OCI-LY3 (cell line): ENCODE measurements around the gene FAM174A.
A peak's percentile ranks its signal among the peaks of the same experiment; 100 is the strongest.

Source experiments
- H2AFZ ChIP-seq: fragments of 200-600, 300-600 bp; shearing (Covaris generic); 2 replicates; pipeline ENCODE4 v1.6.0; 2014; ENCODE audit warnings: antibody characterized with exemption, low read depth, low read length
- H3K27ac ChIP-seq: fragments of 200-600, 300-600 bp; sonication (generic); 2 replicates; pipeline ENCODE4 v1.5.1; 2014; ENCODE audit warnings: mild to moderate bottlenecking, low read length, moderate library complexity, mixed read lengths
- H3K27me3 ChIP-seq: fragments of 200-600, 300-600 bp; sonication (generic); 2 replicates; pipeline ENCODE4 v1.6.1; 2014; ENCODE audit warnings: low read depth, low read length, mixed read lengths
- H3K36me3 ChIP-seq: fragments of 200-600, 300-600 bp; sonication (generic); replicated peaks from 2 replicates; pipeline ENCODE3; 2014; ENCODE audit warnings: low read depth, low read length, mixed read lengths
- H3K4me1 ChIP-seq: fragments of 300-600, 200-600 bp; sonication (generic); 2 replicates; pipeline ENCODE4 v1.6.1; 2014; ENCODE audit warnings: low read length, mixed read lengths
- H3K4me2 ChIP-seq: fragments of 200-600, 300-600 bp; sonication (generic); 2 replicates; pipeline ENCODE4 v1.6.1; 2014; ENCODE audit warnings: low read length, mixed read lengths
- H3K4me3 ChIP-seq: fragments of 300-600, 200-600 bp; sonication (generic); 2 replicates; pipeline ENCODE4 v1.5.1; 2014; ENCODE audit warnings: antibody characterized with exemption, mild to moderate bottlenecking, low read length, moderate library complexity
- H3K79me2 ChIP-seq: fragments of 300-600, 200-600 bp; shearing (Covaris generic); 2 replicates; pipeline ENCODE4 v1.6.1; 2014; ENCODE audit warnings: mild to moderate bottlenecking, low read length, mixed read lengths
- H3K9ac ChIP-seq: fragments of 300-600, 200-600 bp; shearing (Covaris generic); 2 replicates; pipeline ENCODE4 v1.6.0; 2014; ENCODE audit warnings: mild to moderate bottlenecking, low read length, moderate library complexity
- H3K9me3 ChIP-seq: fragments of 200-600, 300-600 bp; shearing (Covaris generic); 2 replicates; pipeline ENCODE4 v1.6.1; 2014; ENCODE audit warnings: low read length, mixed read lengths; ENCODE audit not compliant: insufficient read depth
- H4K20me1 ChIP-seq: fragments of 200-600, 300-600 bp; sonication (generic); 2 replicates; pipeline ENCODE4 v1.6.1; 2016; ENCODE audit warnings: low read length, mixed read lengths; ENCODE audit not compliant: insufficient read depth
- EZH2phosphoT487 ChIP-seq: fragments of 200-600 bp; shearing (Covaris generic); IDR thresholded peaks from 2 replicates; pipeline ENCODE4 v1.6.1; 2018; ENCODE audit warnings: antibody characterized with exemption, mixed run types, low read depth
- TF ChIP-seq, protein P1 (sequence below): fragments of 200-600, 300-600 bp; sonication (generic); IDR thresholded peaks from 2 replicates; pipeline ENCODE4 v1.5.1; 2014; ENCODE audit warnings: antibody characterized with exemption, low read length, low read depth

Gene FAM174A

DNA sequence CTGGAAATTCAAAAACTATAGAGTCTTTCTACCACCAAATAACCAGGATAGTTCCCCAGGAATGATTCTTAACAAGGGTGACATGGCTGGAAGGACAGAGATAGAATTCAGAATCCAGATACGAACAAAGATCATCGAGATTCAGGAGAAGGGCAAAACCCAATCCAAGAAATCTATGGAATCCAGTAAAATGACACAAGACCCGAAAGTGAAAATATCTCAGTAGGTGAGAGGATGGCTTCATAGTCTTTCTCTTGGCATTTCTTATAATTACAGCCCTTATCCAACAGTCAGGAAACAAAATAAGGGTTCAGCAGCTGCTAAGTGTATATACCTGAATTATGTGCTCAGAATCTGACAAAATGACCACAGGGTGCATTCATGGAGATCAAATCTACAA, 81.8 kb downstream of the FAM174A start:
- Histone ChIP-seq H3K4me3 (no peak overlapping the region), H2AFZ (no peak overlapping the region), H3K36me3 (no peaks in the 10 kb centered on the region), H3K27ac (no peak overlapping the region), H3K9me3 (no peaks in the 10 kb centered on the region), H3K27me3 (no peaks in the 10 kb centered on the region), H3K79me2 (no peaks in the 10 kb centered on the region), H3K4me2 (no peak overlapping the region), H4K20me1 (no peaks in the 10 kb centered on the region), H3K4me1 (no peaks in the 10 kb centered on the region), H3K9ac (no peak overlapping the region)
- TF ChIP-seq, protein P1, sequence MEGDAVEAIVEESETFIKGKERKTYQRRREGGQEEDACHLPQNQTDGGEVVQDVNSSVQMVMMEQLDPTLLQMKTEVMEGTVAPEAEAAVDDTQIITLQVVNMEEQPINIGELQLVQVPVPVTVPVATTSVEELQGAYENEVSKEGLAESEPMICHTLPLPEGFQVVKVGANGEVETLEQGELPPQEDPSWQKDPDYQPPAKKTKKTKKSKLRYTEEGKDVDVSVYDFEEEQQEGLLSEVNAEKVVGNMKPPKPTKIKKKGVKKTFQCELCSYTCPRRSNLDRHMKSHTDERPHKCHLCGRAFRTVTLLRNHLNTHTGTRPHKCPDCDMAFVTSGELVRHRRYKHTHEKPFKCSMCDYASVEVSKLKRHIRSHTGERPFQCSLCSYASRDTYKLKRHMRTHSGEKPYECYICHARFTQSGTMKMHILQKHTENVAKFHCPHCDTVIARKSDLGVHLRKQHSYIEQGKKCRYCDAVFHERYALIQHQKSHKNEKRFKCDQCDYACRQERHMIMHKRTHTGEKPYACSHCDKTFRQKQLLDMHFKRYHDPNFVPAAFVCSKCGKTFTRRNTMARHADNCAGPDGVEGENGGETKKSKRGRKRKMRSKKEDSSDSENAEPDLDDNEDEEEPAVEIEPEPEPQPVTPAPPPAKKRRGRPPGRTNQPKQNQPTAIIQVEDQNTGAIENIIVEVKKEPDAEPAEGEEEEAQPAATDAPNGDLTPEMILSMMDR: no peak
- TF ChIP-seq EZH2phosphoT487: no peak

DNA sequence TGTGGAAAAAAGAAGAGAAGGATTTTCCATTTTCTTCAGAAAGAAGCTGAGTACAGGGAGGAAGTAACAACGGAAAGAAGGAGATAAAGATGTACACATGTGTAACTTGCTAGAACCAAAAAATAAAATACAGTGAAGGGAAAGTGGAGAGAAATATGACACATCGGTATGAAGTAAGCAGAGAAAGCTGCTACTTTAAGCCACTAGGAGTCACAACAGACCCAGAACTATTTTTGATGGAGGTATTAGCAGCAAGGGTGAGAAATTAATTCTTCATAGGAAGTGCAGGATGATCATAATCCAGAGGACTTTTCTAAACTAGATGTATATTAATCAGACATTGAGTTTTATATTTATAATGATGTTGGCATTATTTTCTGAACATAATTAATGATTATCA, 88.5 kb downstream of the FAM174A start:
- H3K4me1 ChIP-seq: 0 out of 2 replicates have a peak, but pooled peaks cover 4% of the 10 kb centered on the region
- H3K79me2 ChIP-seq: no peaks in the 10 kb centered on the region
- peak overlapping the region; percentile 56 for H3K4me2 ChIP-seq
- no peaks in the 10 kb centered on the region for H4K20me1 ChIP-seq
- H3K27me3 ChIP-seq: no peaks in the 10 kb centered on the region
- H2AFZ ChIP-seq: no peak overlapping the region
- H3K27ac ChIP-seq: no peak overlapping the region
- H3K36me3 ChIP-seq: no peaks in the 10 kb centered on the region
- no peaks in the 10 kb centered on the region for H3K9me3 ChIP-seq
- H3K4me3 ChIP-seq: peak overlapping the region; percentile 38; the same call in 1 of the 2 replicates
- no peak overlapping the region for H3K9ac ChIP-seq
- TF ChIP-seq EZH2phosphoT487: no peak
- TF ChIP-seq, protein P1: peak; percentile 56

DNA sequence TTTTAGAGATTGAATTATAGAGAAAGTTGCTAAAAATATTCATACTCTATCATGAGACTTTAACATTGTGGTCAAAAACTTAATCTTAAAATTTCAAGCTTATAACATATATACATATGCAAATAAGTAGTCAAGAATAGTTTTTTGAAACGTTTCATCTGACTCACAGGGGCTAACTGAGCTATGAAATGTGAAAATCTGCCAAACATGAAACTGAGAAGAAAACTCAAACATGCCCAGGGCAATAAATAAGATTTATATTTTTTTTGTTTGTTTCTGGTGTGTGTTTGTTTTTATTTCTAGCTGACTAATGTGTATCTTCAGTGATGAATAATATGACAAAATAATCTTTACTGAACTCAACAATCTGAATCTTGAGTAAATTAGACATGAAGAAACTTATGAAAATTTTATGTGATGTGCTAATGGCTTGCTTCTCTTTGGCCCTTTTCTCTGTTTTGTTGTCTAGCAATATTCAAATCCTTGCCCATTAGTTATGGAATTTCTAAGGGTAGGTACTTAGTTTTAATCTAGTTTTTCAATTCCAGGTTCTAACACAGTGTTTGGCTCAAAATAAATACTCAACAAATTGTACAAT, 99.9 kb downstream of the FAM174A start:
- Histone ChIP-seq H3K4me2 (no peak overlapping the region), H3K36me3 (no peaks in the 10 kb centered on the region), H2AFZ (no peak overlapping the region), H3K27ac (no peak overlapping the region), H3K9me3 (no peaks in the 10 kb centered on the region), H3K4me3 (no peak overlapping the region), H3K27me3 (no peaks in the 10 kb centered on the region), H3K79me2 (no peaks in the 10 kb centered on the region), H3K9ac (no peak overlapping the region), H4K20me1 (no peaks in the 10 kb centered on the region), H3K4me1 (no peaks in the 10 kb centered on the region)
- TF ChIP-seq, protein P1: no peak
- no peak for TF ChIP-seq EZH2phosphoT487
